ENCODE data around the gene FAM83E. TPM values are rescaled to one million over a fixed set of nuclear protein-coding genes. Genes with fewer than 3 reads are reported as not detected.
A peak's percentile ranks its signal among the peaks of the same experiment; 100 is the strongest.
"Not testable (repeated sequence)": the region's sequence is repeated elsewhere in the genome, so short reads cannot be mapped to it uniquely, and the experiment has no call there.

Gene FAM83E
- total and polyA plus RNA-seq, 2 donors (not counting 1 experiment from before 2014, with no cell fraction given), result 0.15 to 4.1 TPM

DNA sequence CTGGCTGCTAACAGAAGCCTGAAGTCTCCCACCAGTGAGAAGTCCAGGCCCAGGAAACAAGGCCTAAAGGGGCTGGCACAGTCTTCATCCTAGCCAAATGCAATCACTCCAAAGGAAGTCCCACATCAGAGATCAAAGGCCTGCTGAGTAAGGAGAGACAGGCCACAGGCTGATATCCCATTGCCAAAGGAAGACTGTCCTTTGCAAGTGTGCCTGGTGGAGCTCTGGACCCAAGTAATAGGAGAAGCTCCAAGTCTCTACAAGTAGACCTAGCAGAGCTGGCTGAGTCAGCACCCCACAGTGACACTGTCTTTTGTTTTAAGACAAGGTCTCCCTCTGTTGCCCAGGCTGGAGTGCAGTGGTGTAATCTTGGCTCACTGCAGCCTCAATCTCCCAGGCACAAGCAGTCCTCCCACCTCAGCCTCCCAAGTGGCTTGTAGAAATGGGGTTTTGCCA is 17.8 kb upstream of the FAM83E start:
- TF ChIP-seq EZH2 (IDR thresholded peaks at IDR 0.05; ENCODE audit: borderline replicate concordance, insufficient read depth, low read depth, low read length, poor library complexity, severe bottlenecking) (no peak), CTCF (IDR thresholded peaks at IDR 0.05) (no peak)
- H3K27me3 Mint-ChIP-seq, result no peaks in the 10 kb centered on the region
- H3K9ac ChIP-seq (ENCODE audit: low read length), result no peak overlapping the region
- H3K79me2 ChIP-seq (ENCODE audit: control insufficient read depth, insufficient read depth, low read length), result peaks cover 22% of the 10 kb centered on the region
- no peak overlapping the region for H3K27ac ChIP-seq (ENCODE audit: low read length in 2 of 2)
- no peak overlapping the region for H3K4me3 Mint-ChIP-seq
- peaks cover 22 to 26% of the 10 kb centered on the region in 2 donors for H3K4me1 ChIP-seq (ENCODE audit: control insufficient read depth in 2 of 2, insufficient read depth in 2 of 2, low read length in 2 of 2)
- DNase-seq (no peak), ATAC-seq (ENCODE audit: low read depth) (no peak)
- H3K4me1 Mint-ChIP-seq, result peaks cover 32% of the 10 kb centered on the region
- H3K27ac Mint-ChIP-seq, result peak overlapping the region; percentile 53
- no peak overlapping the region for H3K4me2 ChIP-seq (replicated peaks; ENCODE audit: low read depth, low read length, poor library complexity, severe bottlenecking)
- H3K9me3 Mint-ChIP-seq (ENCODE audit: insufficient read depth), result no peaks in the 10 kb centered on the region
- no peak overlapping the region for H3K4me3 ChIP-seq (ENCODE audit: control extremely low read depth in 1 of 5, extremely low read depth in 1 of 5, insufficient read depth in 1 of 5, low read depth in 2 of 5, low read length in 4 of 5)
- no peak overlapping the region for H2AFZ ChIP-seq (ENCODE audit: insufficient read depth, low read depth, low read length, poor library complexity, severe bottlenecking)
- intact Hi-C loops (cut with micrococcal nuclease), result loop anchor here (10.0 kb wide), 2 partner anchors 482 to 842 kb away; partner anchors contain the start of genes C19orf73, FLT3LG, LIN7B and PPFIA3
- H3K36me3 ChIP-seq (replicated peaks in 1 of 2; ENCODE audit: control extremely low read depth in 1 of 2, control insufficient read depth in 1 of 2, extremely low read depth in 1 of 2, insufficient read depth in 2 of 2, low read length in 1 of 2), result peaks cover 0 to 54% of the 10 kb centered on the region in 2 experiments
- CTCF ChIA-PET, result interaction anchor here (0.7 to 2.0 kb wide), 2 partner anchors 13 to 127 kb away, joined by 3 to 9 read pairs; partner anchors contain the start of gene CA11
- no peaks in the 10 kb centered on the region for H3K27me3 ChIP-seq (replicated peaks in 1 of 4; ENCODE audit: control extremely low read depth in 1 of 4, control insufficient read depth in 3 of 4, insufficient read depth in 4 of 4, low read length in 3 of 4)
- POLR2A ChIA-PET, result interaction anchor here (2.2 to 2.9 kb wide), 2 partner anchors 9 to 14 kb away, joined by 11 to 17 read pairs; partner anchors contain the start of genes RPL18 and SPHK2
- H4K20me1 ChIP-seq (ENCODE audit: control insufficient read depth, insufficient read depth, low read length, poor library complexity, severe bottlenecking), result peaks cover 76% of the 10 kb centered on the region
- peaks cover 0 to 10% (median 0%) of the 10 kb centered on the region in 3 donors for H3K9me3 ChIP-seq (ENCODE audit: control extremely low read depth in 1 of 3, control insufficient read depth in 2 of 3, insufficient read depth in 1 of 3, low read length in 2 of 3)

DNA sequence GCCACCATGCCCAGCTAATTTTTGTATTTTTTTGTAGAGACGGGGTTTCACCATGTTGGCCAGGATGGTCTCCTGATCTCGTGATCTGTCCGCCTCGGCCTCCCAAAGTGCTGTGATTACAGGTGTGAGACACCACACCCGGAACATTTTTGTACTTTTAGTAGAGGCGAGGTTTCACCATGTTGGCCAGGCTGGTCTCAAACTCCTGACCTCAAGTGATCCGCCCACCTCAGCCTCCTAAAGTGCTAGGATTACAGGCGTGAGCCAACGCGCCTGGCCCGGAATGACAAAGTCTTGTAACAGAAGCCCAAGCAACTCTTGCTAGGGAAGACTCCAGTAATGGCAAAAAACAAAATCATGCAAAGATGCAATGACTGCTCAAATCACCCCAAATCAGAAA is 17.4 kb upstream of the FAM83E start:
- H3K4me3 ChIP-seq (ENCODE audit: control extremely low read depth in 1 of 5, extremely low read depth in 1 of 5, insufficient read depth in 1 of 5, low read depth in 2 of 5, low read length in 4 of 5); H3K4me2 ChIP-seq (replicated peaks; ENCODE audit: low read depth, low read length, poor library complexity, severe bottlenecking); H3K9ac ChIP-seq (ENCODE audit: low read length); H3K9me3 ChIP-seq (ENCODE audit: control extremely low read depth in 1 of 3, control insufficient read depth in 2 of 3, insufficient read depth in 1 of 3, low read length in 2 of 3); H3K4me3 Mint-ChIP-seq; ATAC-seq (ENCODE audit: low read depth); H3K9me3 Mint-ChIP-seq (ENCODE audit: insufficient read depth); H2AFZ ChIP-seq (ENCODE audit: insufficient read depth, low read depth, low read length, poor library complexity, severe bottlenecking); DNase-seq; H3K27ac ChIP-seq (ENCODE audit: low read length in 2 of 2); H3K27me3 ChIP-seq (replicated peaks in 1 of 4; ENCODE audit: control extremely low read depth in 1 of 4, control insufficient read depth in 3 of 4, insufficient read depth in 4 of 4, low read length in 3 of 4); H3K27me3 Mint-ChIP-seq: not testable (repeated sequence)
- Histone ChIP-seq H3K79me2 (ENCODE audit: control insufficient read depth, insufficient read depth, low read length) (peaks cover 22% of the 10 kb centered on the region), H3K36me3 (replicated peaks in 1 of 2; ENCODE audit: control extremely low read depth in 1 of 2, control insufficient read depth in 1 of 2, extremely low read depth in 1 of 2, insufficient read depth in 2 of 2, low read length in 1 of 2) (peaks cover 0 to 54% of the 10 kb centered on the region in 2 experiments), H4K20me1 (ENCODE audit: control insufficient read depth, insufficient read depth, low read length, poor library complexity, severe bottlenecking) (peaks cover 76% of the 10 kb centered on the region), H3K4me1 (ENCODE audit: control insufficient read depth in 2 of 2, insufficient read depth in 2 of 2, low read length in 2 of 2) (peaks cover 22 to 26% of the 10 kb centered on the region in 2 donors)
- POLR2A ChIA-PET, result interaction anchor here (2.2 to 2.9 kb wide), 2 partner anchors 8 to 13 kb away, joined by 11 to 17 read pairs; partner anchors contain the start of genes RPL18 and SPHK2
- Mint-ChIP-seq H3K4me1 (peaks cover 32% of the 10 kb centered on the region), H3K27ac (peak overlapping the region; percentile 53)
- 98% methylated on average over 11 of the region's 11 CpGs for WGBS (ENCODE audit: insufficient coverage)
- intact Hi-C loops (cut with micrococcal nuclease), result loop anchor here (10.0 kb wide), 2 partner anchors 483 to 843 kb away; partner anchors contain the start of genes C19orf73, FLT3LG, LIN7B and PPFIA3
- CTCF ChIA-PET, result interaction anchor here (2.0 kb wide), 1 partner anchor 13 kb away, joined by 9 read pairs; the partner anchor contains the start of gene CA11

Data from B cell (primary cell).